ENCODE data around the gene JCAD. TPM values are rescaled to one million over a fixed set of nuclear protein-coding genes. Genes with fewer than 3 reads are reported as not detected.

JCAD gene
- total and polyA plus RNA-seq, 2 of the 8 experiments (the other 6 are each of a cell fraction or from before 2014, with no cell fraction given), result 0.56 to 5.2 TPM

GRCh38 chr10:29982997-29983648 is 76.3 kb downstream of the JCAD start:
- H2BK20ac ChIP-seq (ENCODE audit: low read length), result peak overlapping the region; percentile 77; the same call in 1 of the 2 replicates
- no peaks in the 10 kb centered on the region for H3K23me2 ChIP-seq (ENCODE audit: low read depth, low read length)
- H3K14ac ChIP-seq (ENCODE audit: insufficient read length), result no peak overlapping the region
- no peak overlapping the region for H3K27ac ChIP-seq (ENCODE audit: low read depth, low read length)
- 0 out of 4 replicates have a peak, but pooled peaks cover 2 to 3% of the 10 kb centered on the region in 2 experiments for H3K9me3 ChIP-seq (ENCODE audit: insufficient read depth in 2 of 2, low read depth in 1 of 2, low read length in 1 of 2)
- H3K4me2 ChIP-seq (ENCODE audit: insufficient read depth in 1 of 2, low read depth in 2 of 2, low read length in 2 of 2), result no peak overlapping the region
- no peaks in the 10 kb centered on the region for H4K20me1 ChIP-seq (replicated peaks in 1 of 2; ENCODE audit: control insufficient read depth in 1 of 2, insufficient read depth in 2 of 2, low read length in 2 of 2)
- no peaks in the 10 kb centered on the region for H3K27me3 ChIP-seq (replicated peaks in 1 of 4; ENCODE audit: control insufficient read depth in 3 of 4, extremely low read depth in 1 of 4, insufficient read depth in 3 of 4, low read length in 3 of 4)
- H2BK15ac ChIP-seq (ENCODE audit: low read length), result no peak overlapping the region
- H3K56ac ChIP-seq (replicated peaks; ENCODE audit: insufficient read length, low read depth, low read length), result no peak overlapping the region
- no peaks in the 10 kb centered on the region for H3K79me2 ChIP-seq (ENCODE audit: control insufficient read depth in 1 of 2, insufficient read depth in 2 of 2, low read length in 2 of 2)
- no peak for FAIRE-seq
- no peak overlapping the region for H2BK5ac ChIP-seq (ENCODE audit: low read depth, low read length)
- no peak overlapping the region for H2BK120ac ChIP-seq (replicated peaks; ENCODE audit: low read depth, low read length)
- ChIA-PET POLR2A (ENCODE audit: partially characterized antibody) (no interaction called here), CTCF (ENCODE audit: partially characterized antibody) (interaction anchor here (0.6 to 1.2 kb wide), 2 partner anchors 17 to 27 kb away, joined by 3 read pairs; no protein-coding TSS in a partner anchor)
- H3K23ac ChIP-seq (ENCODE audit: insufficient read length), result no peak overlapping the region
- no peak overlapping the region for H4K5ac ChIP-seq (ENCODE audit: insufficient read length, low read depth, low read length)
- H3K9ac ChIP-seq (replicated peaks in 1 of 4; ENCODE audit: extremely low read depth in 1 of 4, low read depth in 3 of 4, low read length in 3 of 4), result no peak overlapping the region
- H2AK5ac ChIP-seq (ENCODE audit: low read depth, low read length), result 0 out of 2 replicates have a peak overlapping the region, but pooled peaks have one; percentile 28
- H2BK12ac ChIP-seq (ENCODE audit: low read depth, low read length), result 0 out of 2 replicates have a peak overlapping the region, but pooled peaks have one; percentile 50
- no peak overlapping the region for H2AFZ ChIP-seq (ENCODE audit: low read length)
- H3K36me3 ChIP-seq (ENCODE audit: control insufficient read depth in 2 of 4, insufficient read depth in 4 of 4, low read length in 3 of 4), result no peaks in the 10 kb centered on the region
- no peak overlapping the region for H4K8ac ChIP-seq (ENCODE audit: extremely low read depth, insufficient read depth, low read length)
- no peaks in the 10 kb centered on the region for H3K4me1 ChIP-seq (replicated peaks in 1 of 4; ENCODE audit: control insufficient read depth in 3 of 4, insufficient read depth in 4 of 4, low read length in 3 of 4)
- 93% methylated on average over 2 of the region's 2 CpGs; no CpG with 5 or more reads in 1 of the 2 experiments for WGBS, 2 experiments (ENCODE audit: extremely low coverage in 1 of 2, insufficient coverage in 1 of 2, insufficient read length in 1 of 2, insufficient replicate concordance in 2 of 2, low coverage in 1 of 2, low lambda C conversion rate in 2 of 2, missing lambda C conversion rate in 1 of 2)
- no peak for DNase-seq (ENCODE audit: low read depth in 1 of 2, low spot score in 2 of 2)
- H3K79me1 ChIP-seq (ENCODE audit: low read depth, low read length), result no peaks in the 10 kb centered on the region
- H3K4me3 ChIP-seq (ENCODE audit: extremely low read depth in 1 of 4, insufficient read depth in 2 of 4, low read depth in 3 of 4, low read length in 4 of 4), result no peak overlapping the region
- H3K4ac ChIP-seq (replicated peaks; ENCODE audit: insufficient read length, low read depth, low read length), result no peak overlapping the region
- H4K91ac ChIP-seq (replicated peaks; ENCODE audit: insufficient read length, low read length), result no peak overlapping the region
- no peak overlapping the region for H3K18ac ChIP-seq (ENCODE audit: extremely low read depth, low read length)
- TF ChIP-seq KDM5A (IDR thresholded peaks at IDR 0.05; ENCODE audit: low read length), result no peak
- TF ChIP-seq GABPA (IDR thresholded peaks at IDR 0.05; ENCODE audit: borderline replicate concordance, insufficient read depth, low read length), result no peak
- TF ChIP-seq PHF8 (conservative IDR thresholded peaks at IDR 0.05; ENCODE audit: low read depth, low read length), result no peak
- TF ChIP-seq TCF12 (IDR thresholded peaks at IDR 0.05; ENCODE audit: low read depth, low read length), result no peak
- no peak for TF ChIP-seq POLR2A (IDR thresholded peaks at IDR 0.05; ENCODE audit: control extremely low read depth in 1 of 2, low read depth in 2 of 2, low read length in 2 of 2)
- no peak for TF ChIP-seq SUZ12 (IDR thresholded peaks at IDR 0.05; ENCODE audit: low read length)
- no peak for TF ChIP-seq ASH2L (IDR thresholded peaks at IDR 0.05; ENCODE audit: low read length)
- no peak for TF ChIP-seq TAF7 (optimal IDR thresholded peaks at IDR 0.05; ENCODE audit: borderline replicate concordance, low read depth, low read length)
- TF ChIP-seq BACH1 (IDR thresholded peaks at IDR 0.05; ENCODE audit: low read length), result no peak
- TF ChIP-seq SP4 (IDR thresholded peaks at IDR 0.05; ENCODE audit: low read length), result no peak
- TF ChIP-seq TAF1 (IDR thresholded peaks at IDR 0.05; ENCODE audit: low read depth, low read length), result no peak
